Measurements from ENCODE around the gene PLCH1.

The PLCH1 gene

GRCh38 chr3:155367506-155367905 is 377.4 kb downstream of the PLCH1 start:
- DNase-seq (ENCODE audit: extremely low spot score, insufficient read length, low read depth) (no peak), FAIRE-seq (no peak)

- no peak for DNase-seq (ENCODE audit: extremely low spot score, insufficient read length, low read depth)
- no peak for FAIRE-seq
Observed at GRCh38 chr3:155365178-155365783, 379.6 kb downstream of the PLCH1 start.

GRCh38 chr3:155364492-155364891 is 380.4 kb downstream of the PLCH1 start:
- FAIRE-seq (no peak), DNase-seq (ENCODE audit: extremely low spot score, insufficient read length, low read depth) (no peak)

- DNase-seq (ENCODE audit: extremely low spot score, insufficient read length, low read depth), result no peak
- FAIRE-seq, result no peak
Observed at GRCh38 chr3:155363690-155364070, 381.2 kb downstream of the PLCH1 start.

GRCh38 chr3:155362808-155363689 is 381.8 kb downstream of the PLCH1 start:
- FAIRE-seq (no peak), DNase-seq (ENCODE audit: extremely low spot score, insufficient read length, low read depth) (no peak)

GRCh38 chr3:155360281-155360680 is 384.6 kb downstream of the PLCH1 start:
- no peak for DNase-seq (ENCODE audit: extremely low spot score, insufficient read length, low read depth)
- FAIRE-seq, result no peak

- DNase-seq (ENCODE audit: extremely low spot score, insufficient read length, low read depth), result no peak
- no peak for FAIRE-seq
Observed at GRCh38 chr3:155356594-155357370, 388.1 kb downstream of the PLCH1 start.

- DNase-seq (ENCODE audit: extremely low spot score, insufficient read length, low read depth) (no peak), FAIRE-seq (no peak)
Observed at GRCh38 chr3:155354658-155355057, 390.2 kb downstream of the PLCH1 start.

- DNase-seq (ENCODE audit: extremely low spot score, insufficient read length, low read depth), result no peak
- no peak for FAIRE-seq
Observed at GRCh38 chr3:155352900-155353490, 391.9 kb downstream of the PLCH1 start.

GRCh38 chr3:155350571-155350970 is 394.3 kb downstream of the PLCH1 start:
- DNase-seq (ENCODE audit: extremely low spot score, insufficient read length, low read depth) (no peak), FAIRE-seq (no peak)

GRCh38 chr3:155347901-155348300 is 397.0 kb downstream of the PLCH1 start:
- no peak for DNase-seq (ENCODE audit: extremely low spot score, insufficient read length, low read depth)
- FAIRE-seq, result no peak

GRCh38 chr3:155342344-155342743 is 402.5 kb downstream of the PLCH1 start:
- no peak for DNase-seq (ENCODE audit: extremely low spot score, insufficient read length, low read depth)
- FAIRE-seq, result no peak

GRCh38 chr3:155339052-155339451 is 405.8 kb downstream of the PLCH1 start:
- DNase-seq (ENCODE audit: extremely low spot score, insufficient read length, low read depth) (no peak), FAIRE-seq (no peak)

GRCh38 chr3:155335724-155336354 is 409.0 kb downstream of the PLCH1 start:
- DNase-seq (ENCODE audit: extremely low spot score, insufficient read length, low read depth), result no peak
- peak; percentile 33 for FAIRE-seq

GRCh38 chr3:155334914-155335723 is 409.8 kb downstream of the PLCH1 start:
- peak; percentile 2 for DNase-seq (ENCODE audit: extremely low spot score, insufficient read length, low read depth)
- FAIRE-seq, result peak; percentile 39

- DNase-seq (ENCODE audit: extremely low spot score, insufficient read length, low read depth), result no peak
- FAIRE-seq, result no peak
Observed at GRCh38 chr3:155334215-155334913, 410.5 kb downstream of the PLCH1 start.

- DNase-seq (ENCODE audit: extremely low spot score, insufficient read length, low read depth) (no peak), FAIRE-seq (no peak)
Observed at GRCh38 chr3:155332716-155333115, 412.2 kb downstream of the PLCH1 start.

GRCh38 chr3:155331078-155331477 is 413.8 kb downstream of the PLCH1 start:
- DNase-seq (ENCODE audit: extremely low spot score, insufficient read length, low read depth) (no peak), FAIRE-seq (no peak)

GRCh38 chr3:155330370-155330769 is 414.5 kb downstream of the PLCH1 start:
- no peak for DNase-seq (ENCODE audit: extremely low spot score, insufficient read length, low read depth)
- no peak for FAIRE-seq

Measured in GM18507 (cell line).